Tibial nerve (tissue), 4 donors: Measurements from ENCODE around the gene FZD7.

ENCODE experiments used
- CTCF ChIP-seq, 5 experiments: fragments of 200-600 bp in 3 of 5; fragments of 450-650 bp in 2 of 5; sonication (generic) in 3 of 5; IDR thresholded peaks; one replicate each; pipeline ENCODE4 v1.5.1; 2016 to 2019; ENCODE audit warnings: antibody characterized with exemption in 5 of 5, mild to moderate bottlenecking in 3 of 5, moderate library complexity in 2 of 5
- EP300 ChIP-seq, 2 donors: sonication (generic); formaldehyde crosslinking; IDR thresholded peaks; one replicate each; pipeline ENCODE4 v1.6.1; 2017; ENCODE audit warnings: antibody characterized with exemption in 2 of 2, mild to moderate bottlenecking in 1 of 2

- no peak for TF ChIP-seq CTCF (IDR thresholded peaks at IDR 0.05)
- no peak for TF ChIP-seq EP300 (IDR thresholded peaks at IDR 0.05)
Measured at GRCh38 chr2:202014318-202014717, 19.3 kb upstream of the FZD7 start.
